Measurements from ENCODE around the gene C6orf62.
A peak's percentile ranks its signal among the peaks of the same experiment; 100 is the strongest.
"Not testable (repeated sequence)": the region's sequence is repeated elsewhere in the genome, so short reads cannot be mapped to it uniquely, and the experiment has no call there.

C6orf62 gene

GRCh38 chr6:24752503-24752902 is 33.5 kb upstream of the C6orf62 start:
- Histone ChIP-seq H3K4me3 (ENCODE audit: severe bottlenecking) (no peak overlapping the region), H3K9me3 (ENCODE audit: severe bottlenecking) (no peaks in the 10 kb centered on the region), H3K4me1 (ENCODE audit: insufficient read depth, poor library complexity, severe bottlenecking) (no peaks in the 10 kb centered on the region), H3K27me3 (ENCODE audit: insufficient read depth, poor library complexity, severe bottlenecking) (no peaks in the 10 kb centered on the region), H3K36me3 (ENCODE audit: low read depth) (no peaks in the 10 kb centered on the region), H3K27ac (ENCODE audit: poor library complexity, severe bottlenecking) (no peak overlapping the region)
- ATAC-seq (ENCODE audit: low read depth) (no peak), DNase-seq (ENCODE audit: low spot score) (no peak)
- no peak for TF ChIP-seq CTCF (IDR thresholded peaks at IDR 0.05; ENCODE audit: poor library complexity, severe bottlenecking)

- not testable (repeated sequence) for H3K27ac ChIP-seq (ENCODE audit: poor library complexity, severe bottlenecking)
Measured at GRCh38 chr6:24750878-24751277, 31.9 kb upstream of the C6orf62 start.

GRCh38 chr6:24749297-24749696 is 30.3 kb upstream of the C6orf62 start:
- no peaks in the 10 kb centered on the region for H3K9me3 ChIP-seq (ENCODE audit: severe bottlenecking)
- H3K4me1 ChIP-seq (ENCODE audit: insufficient read depth, poor library complexity, severe bottlenecking) = no peaks in the 10 kb centered on the region
- H3K27me3 ChIP-seq (ENCODE audit: insufficient read depth, poor library complexity, severe bottlenecking) = no peaks in the 10 kb centered on the region
- ATAC-seq (ENCODE audit: low read depth) (no peak), DNase-seq (ENCODE audit: low spot score) (no peak)
- no peak overlapping the region for H3K27ac ChIP-seq (ENCODE audit: poor library complexity, severe bottlenecking)
- no peak overlapping the region for H3K4me3 ChIP-seq (ENCODE audit: severe bottlenecking)
- TF ChIP-seq CTCF (IDR thresholded peaks at IDR 0.05; ENCODE audit: poor library complexity, severe bottlenecking) = no peak
- H3K36me3 ChIP-seq (ENCODE audit: low read depth) = no peaks in the 10 kb centered on the region

More at GRCh38 chr6:24750878-24751277, 31.9 kb upstream of the C6orf62 start:
- H3K36me3 ChIP-seq (ENCODE audit: low read depth); H3K27me3 ChIP-seq (ENCODE audit: insufficient read depth, poor library complexity, severe bottlenecking); H3K4me1 ChIP-seq (ENCODE audit: insufficient read depth, poor library complexity, severe bottlenecking); H3K4me3 ChIP-seq (ENCODE audit: severe bottlenecking); H3K9me3 ChIP-seq (ENCODE audit: severe bottlenecking); ATAC-seq (ENCODE audit: low read depth); DNase-seq (ENCODE audit: low spot score): not testable (repeated sequence)

GRCh38 chr6:24744911-24745310 is 26.0 kb upstream of the C6orf62 start:
- H3K4me3 ChIP-seq (ENCODE audit: severe bottlenecking) = no peak overlapping the region
- no peak for ATAC-seq (ENCODE audit: low read depth)

GRCh38 chr6:24743944-24744335 is 25.0 kb upstream of the C6orf62 start:
- TF ChIP-seq CTCF (IDR thresholded peaks at IDR 0.05; ENCODE audit: poor library complexity, severe bottlenecking) = no peak
- H3K4me3 ChIP-seq (ENCODE audit: severe bottlenecking) = no peak overlapping the region
- no peak for ATAC-seq (ENCODE audit: low read depth)

More at GRCh38 chr6:24744911-24745310, 26.0 kb upstream of the C6orf62 start:
- no peaks in the 10 kb centered on the region for H3K36me3 ChIP-seq (ENCODE audit: low read depth)
- H3K27ac ChIP-seq (ENCODE audit: poor library complexity, severe bottlenecking) = no peak overlapping the region
- TF ChIP-seq CTCF (IDR thresholded peaks at IDR 0.05; ENCODE audit: poor library complexity, severe bottlenecking) = no peak
- DNase-seq (ENCODE audit: low spot score) = no peak
- no peaks in the 10 kb centered on the region for H3K27me3 ChIP-seq (ENCODE audit: insufficient read depth, poor library complexity, severe bottlenecking)
- no peaks in the 10 kb centered on the region for H3K9me3 ChIP-seq (ENCODE audit: severe bottlenecking)
- peaks cover 19% of the 10 kb centered on the region for H3K4me1 ChIP-seq (ENCODE audit: insufficient read depth, poor library complexity, severe bottlenecking)

More at GRCh38 chr6:24743944-24744335, 25.0 kb upstream of the C6orf62 start:
- no peaks in the 10 kb centered on the region for H3K9me3 ChIP-seq (ENCODE audit: severe bottlenecking)
- H3K27me3 ChIP-seq (ENCODE audit: insufficient read depth, poor library complexity, severe bottlenecking) = no peaks in the 10 kb centered on the region
- peaks cover 19% of the 10 kb centered on the region for H3K4me1 ChIP-seq (ENCODE audit: insufficient read depth, poor library complexity, severe bottlenecking)
- peak overlapping the region; percentile 92 for H3K27ac ChIP-seq (ENCODE audit: poor library complexity, severe bottlenecking)
- no peaks in the 10 kb centered on the region for H3K36me3 ChIP-seq (ENCODE audit: low read depth)
- DNase-seq (ENCODE audit: low spot score) = no peak
